ENCODE data around the gene STRIP2.
"Not testable (repeated sequence)": the region's sequence is repeated elsewhere in the genome, so short reads cannot be mapped to it uniquely, and the experiment has no call there.

- TF ChIP-seq CTCF (IDR thresholded peaks at IDR 0.05); POLR2AphosphoS5 (IDR thresholded peaks at IDR 0.05; ENCODE audit: low read depth, low read length); REST (IDR thresholded peaks at IDR 0.05; ENCODE audit: insufficient read depth in 1 of 2, low read depth in 2 of 2, low read length in 1 of 2); SIN3A (IDR thresholded peaks at IDR 0.05; ENCODE audit: borderline replicate concordance, insufficient read depth, low read depth, low read length): not testable (repeated sequence)
These were observed 12.7 kb downstream of the STRIP2 start for GRCh38 chr7:129446925-129447324.

Data from Panc1 (cell line).